ENCODE measurements around the gene APOL4. TPM values are rescaled to one million over a fixed set of nuclear protein-coding genes. Genes with fewer than 3 reads are reported as not detected.
"Not testable (repeated sequence)": the region's sequence is repeated elsewhere in the genome, so short reads cannot be mapped to it uniquely, and the experiment has no call there.

APOL4 gene
- total and polyA plus RNA-seq, 2 donors (not counting 1 experiment from before 2014, with no cell fraction given), result 0.03 TPM; not detected in 1

- Histone ChIP-seq H3K9me3 (ENCODE audit: control extremely low read depth in 1 of 3, control insufficient read depth in 2 of 3, insufficient read depth in 1 of 3, low read length in 2 of 3) (no peaks in the 10 kb centered on the region), H3K4me1 (ENCODE audit: control insufficient read depth in 2 of 2, insufficient read depth in 2 of 2, low read length in 2 of 2) (peaks cover 27 to 39% of the 10 kb centered on the region in 2 donors), H3K4me3 (ENCODE audit: control extremely low read depth in 1 of 5, extremely low read depth in 1 of 5, insufficient read depth in 1 of 5, low read depth in 2 of 5, low read length in 4 of 5) (no peak overlapping the region), H3K4me2 (replicated peaks; ENCODE audit: low read depth, low read length, poor library complexity, severe bottlenecking) (no peak overlapping the region), H3K27me3 (replicated peaks in 1 of 4; ENCODE audit: control extremely low read depth in 1 of 4, control insufficient read depth in 3 of 4, insufficient read depth in 4 of 4, low read length in 3 of 4) (no peaks in the 10 kb centered on the region), H4K20me1 (ENCODE audit: control insufficient read depth, insufficient read depth, low read length, poor library complexity, severe bottlenecking) (peaks cover 21% of the 10 kb centered on the region), H2AFZ (ENCODE audit: insufficient read depth, low read depth, low read length, poor library complexity, severe bottlenecking) (no peak overlapping the region), H3K27ac (ENCODE audit: low read length in 2 of 2) (no peak overlapping the region), H3K79me2 (ENCODE audit: control insufficient read depth, insufficient read depth, low read length) (peaks cover 81% of the 10 kb centered on the region), H3K9ac (ENCODE audit: low read length) (no peak overlapping the region), H3K36me3 (replicated peaks in 1 of 2; ENCODE audit: control extremely low read depth in 1 of 2, control insufficient read depth in 1 of 2, extremely low read depth in 1 of 2, insufficient read depth in 2 of 2, low read length in 1 of 2) (peaks cover 0 to 40% of the 10 kb centered on the region in 2 experiments)
- intact Hi-C loops (cut with micrococcal nuclease), result no loop called here
- ChIA-PET POLR2A (no interaction called here), CTCF (interaction anchor here (1.1 to 2.7 kb wide), 6 partner anchors 9 to 26 kb away, joined by 3 to 13 read pairs (median 4); no protein-coding TSS in a partner anchor)
- Mint-ChIP-seq H3K4me3 (no peak overlapping the region), H3K9me3 (ENCODE audit: insufficient read depth) (peaks cover 5% of the 10 kb centered on the region), H3K27me3 (no peaks in the 10 kb centered on the region), H3K27ac (peak overlapping the region; percentile 5), H3K4me1 (peaks cover 49% of the 10 kb centered on the region)
- 90% methylated on average over 11 of the region's 12 CpGs for WGBS (ENCODE audit: insufficient coverage)
- TF ChIP-seq EZH2 (IDR thresholded peaks at IDR 0.05; ENCODE audit: borderline replicate concordance, insufficient read depth, low read depth, low read length, poor library complexity, severe bottlenecking) (no peak), CTCF (IDR thresholded peaks at IDR 0.05) (no peak)
- DNase-seq (no peak), ATAC-seq (ENCODE audit: low read depth) (no peak)
Measured at GRCh38 chr22:36153501-36154422, 47.8 kb downstream of the APOL4 start.

GRCh38 chr22:36152821-36153220 is 48.8 kb downstream of the APOL4 start:
- H3K27ac Mint-ChIP-seq; ATAC-seq (ENCODE audit: low read depth); H2AFZ ChIP-seq (ENCODE audit: insufficient read depth, low read depth, low read length, poor library complexity, severe bottlenecking); intact Hi-C loops (cut with micrococcal nuclease); H3K4me3 Mint-ChIP-seq; H3K27ac ChIP-seq (ENCODE audit: low read length in 2 of 2); H3K27me3 ChIP-seq (replicated peaks in 1 of 4; ENCODE audit: control extremely low read depth in 1 of 4, control insufficient read depth in 3 of 4, insufficient read depth in 4 of 4, low read length in 3 of 4); H3K4me2 ChIP-seq (replicated peaks; ENCODE audit: low read depth, low read length, poor library complexity, severe bottlenecking); H3K9me3 ChIP-seq (ENCODE audit: control extremely low read depth in 1 of 3, control insufficient read depth in 2 of 3, insufficient read depth in 1 of 3, low read length in 2 of 3); H3K9ac ChIP-seq (ENCODE audit: low read length); H3K27me3 Mint-ChIP-seq; H3K9me3 Mint-ChIP-seq (ENCODE audit: insufficient read depth); DNase-seq; H3K4me3 ChIP-seq (ENCODE audit: control extremely low read depth in 1 of 5, extremely low read depth in 1 of 5, insufficient read depth in 1 of 5, low read depth in 2 of 5, low read length in 4 of 5); POLR2A ChIA-PET: not testable (repeated sequence)
- WGBS (ENCODE audit: insufficient coverage), result 77% methylated on average over 3 of the region's 4 CpGs
- CTCF ChIA-PET, result interaction anchor here (0.6 to 2.7 kb wide), 10 partner anchors 8 to 219 kb away, joined by 3 to 13 read pairs (median 4); no protein-coding TSS in a partner anchor
- peaks cover 42% of the 10 kb centered on the region for H3K4me1 Mint-ChIP-seq
- H4K20me1 ChIP-seq (ENCODE audit: control insufficient read depth, insufficient read depth, low read length, poor library complexity, severe bottlenecking), result peaks cover 25% of the 10 kb centered on the region
- H3K4me1 ChIP-seq (ENCODE audit: control insufficient read depth in 2 of 2, insufficient read depth in 2 of 2, low read length in 2 of 2), result peaks cover 18 to 30% of the 10 kb centered on the region in 2 donors
- peaks cover 0 to 49% of the 10 kb centered on the region in 2 experiments for H3K36me3 ChIP-seq (replicated peaks in 1 of 2; ENCODE audit: control extremely low read depth in 1 of 2, control insufficient read depth in 1 of 2, extremely low read depth in 1 of 2, insufficient read depth in 2 of 2, low read length in 1 of 2)
- H3K79me2 ChIP-seq (ENCODE audit: control insufficient read depth, insufficient read depth, low read length), result peaks cover 72% of the 10 kb centered on the region
